MCF 10A (cell line): ENCODE data around the gene ESPN. TPM values are rescaled to one million over a fixed set of nuclear protein-coding genes. Genes with fewer than 3 reads are reported as not detected.

ENCODE experiments used
- BruUV-seq: library from RNA; stranded (reverse); fragments of 400-500 nt; replicated peaks from 2 replicates; lab custom pipeline; 2021; lab: Mats Ljungman, UMichigan
- CTCF ChIA-PET: fragments of 300-600 bp; sonication (Branson Sonifier 250); formaldehyde crosslinking; extraction: SDS; loops from one replicate; lab custom pipeline; 2021; ENCODE audit warnings: antibody characterized with exemption, inconsistent platforms; lab: Yijun Ruan, JAX
- POLR2A ChIA-PET: fragments of 300-600, 350-650 bp; sonication (Branson Sonifier 250); formaldehyde crosslinking; extraction: SDS; loops from one replicate; lab custom pipeline; 2020; ENCODE audit warnings: antibody characterized with exemption, inconsistent platforms; lab: Yijun Ruan, JAX
- DNase-seq: peaks from one replicate; pipeline ENCODE4 v3.0.0-alpha.2; 2018; ENCODE audit not compliant: unreplicated experiment
- H3K27ac Mint-ChIP-seq: one replicate; pipeline ENCODE4 v1.8.0; 2022; ENCODE audit warnings: mild to moderate bottlenecking, low read depth, mixed read lengths; ENCODE audit not compliant: unreplicated experiment
- H3K27me3 Mint-ChIP-seq: one replicate; pipeline ENCODE4 v1.8.0; 2022; ENCODE audit warnings: mixed read lengths; ENCODE audit not compliant: insufficient read depth, unreplicated experiment
- H3K36me3 Mint-ChIP-seq: one replicate; pipeline ENCODE4 v1.8.0; 2022; ENCODE audit warnings: mild to moderate bottlenecking, moderate library complexity, mixed read lengths; ENCODE audit not compliant: insufficient read depth, unreplicated experiment
- H3K4me1 Mint-ChIP-seq: one replicate; pipeline ENCODE4 v1.8.0; 2022; ENCODE audit warnings: mixed read lengths; ENCODE audit not compliant: insufficient read depth, unreplicated experiment
- H3K4me3 Mint-ChIP-seq: one replicate; pipeline ENCODE4 v1.8.0; 2022; ENCODE audit warnings: mild to moderate bottlenecking, moderate library complexity, mixed read lengths; ENCODE audit not compliant: unreplicated experiment
- H3K9me3 Mint-ChIP-seq: one replicate; pipeline ENCODE4 v1.8.0; 2022; ENCODE audit warnings: mixed read lengths; ENCODE audit not compliant: unreplicated experiment
- intact Hi-C: fragments of 100-400 bp; cut with micrococcal nuclease; formaldehyde crosslinking; loops from 2 replicates; pipeline ENCODE4 v1.14.1; 2022
- total RNA-seq: library from RNA; stranded (reverse); gene quantifications from 2 replicates; pipeline ENCODE4 v1.2.3, GENCODE V29; 2022
- TF ChIP-seq, protein P1 (sequence below): fragments of 200-600 bp; IDR thresholded peaks from one replicate; pipeline ENCODE4 v1.8.0; 2022; ENCODE audit warnings: antibody characterized with exemption, mild to moderate bottlenecking; ENCODE audit not compliant: unreplicated experiment

Gene ESPN
- total RNA-seq, 1 experiment from 2014 or later: 0.68 TPM

- peak overlapping the region; percentile 83 for H3K27ac Mint-ChIP-seq
- TF ChIP-seq, protein P1, sequence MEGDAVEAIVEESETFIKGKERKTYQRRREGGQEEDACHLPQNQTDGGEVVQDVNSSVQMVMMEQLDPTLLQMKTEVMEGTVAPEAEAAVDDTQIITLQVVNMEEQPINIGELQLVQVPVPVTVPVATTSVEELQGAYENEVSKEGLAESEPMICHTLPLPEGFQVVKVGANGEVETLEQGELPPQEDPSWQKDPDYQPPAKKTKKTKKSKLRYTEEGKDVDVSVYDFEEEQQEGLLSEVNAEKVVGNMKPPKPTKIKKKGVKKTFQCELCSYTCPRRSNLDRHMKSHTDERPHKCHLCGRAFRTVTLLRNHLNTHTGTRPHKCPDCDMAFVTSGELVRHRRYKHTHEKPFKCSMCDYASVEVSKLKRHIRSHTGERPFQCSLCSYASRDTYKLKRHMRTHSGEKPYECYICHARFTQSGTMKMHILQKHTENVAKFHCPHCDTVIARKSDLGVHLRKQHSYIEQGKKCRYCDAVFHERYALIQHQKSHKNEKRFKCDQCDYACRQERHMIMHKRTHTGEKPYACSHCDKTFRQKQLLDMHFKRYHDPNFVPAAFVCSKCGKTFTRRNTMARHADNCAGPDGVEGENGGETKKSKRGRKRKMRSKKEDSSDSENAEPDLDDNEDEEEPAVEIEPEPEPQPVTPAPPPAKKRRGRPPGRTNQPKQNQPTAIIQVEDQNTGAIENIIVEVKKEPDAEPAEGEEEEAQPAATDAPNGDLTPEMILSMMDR: no peak
- CTCF ChIA-PET: interaction anchor here (0.5 to 1.3 kb wide), 5 partner anchors 36 to 124 kb away, joined by 3 to 4 read pairs (median 3); partner anchors contain the start of gene THAP3
- H3K4me3 Mint-ChIP-seq: no peak overlapping the region
- H3K4me1 Mint-ChIP-seq: peaks cover 15% of the 10 kb centered on the region
- no peaks in the 10 kb centered on the region for H3K36me3 Mint-ChIP-seq
- no TSS peak for BruUV-seq
- POLR2A ChIA-PET: interaction anchor here (0.5 to 1.0 kb wide), 3 partner anchors 12 to 32 kb away, joined by 3 to 5 read pairs (median 3); no protein-coding TSS in a partner anchor
- DNase-seq: no peak
- H3K27me3 Mint-ChIP-seq: no peaks in the 10 kb centered on the region
- intact Hi-C loops: no loop called here
- H3K9me3 Mint-ChIP-seq: no peaks in the 10 kb centered on the region
Observed at GRCh38 chr1:6500544-6501278, 76.1 kb downstream of the ESPN start.

DNA sequence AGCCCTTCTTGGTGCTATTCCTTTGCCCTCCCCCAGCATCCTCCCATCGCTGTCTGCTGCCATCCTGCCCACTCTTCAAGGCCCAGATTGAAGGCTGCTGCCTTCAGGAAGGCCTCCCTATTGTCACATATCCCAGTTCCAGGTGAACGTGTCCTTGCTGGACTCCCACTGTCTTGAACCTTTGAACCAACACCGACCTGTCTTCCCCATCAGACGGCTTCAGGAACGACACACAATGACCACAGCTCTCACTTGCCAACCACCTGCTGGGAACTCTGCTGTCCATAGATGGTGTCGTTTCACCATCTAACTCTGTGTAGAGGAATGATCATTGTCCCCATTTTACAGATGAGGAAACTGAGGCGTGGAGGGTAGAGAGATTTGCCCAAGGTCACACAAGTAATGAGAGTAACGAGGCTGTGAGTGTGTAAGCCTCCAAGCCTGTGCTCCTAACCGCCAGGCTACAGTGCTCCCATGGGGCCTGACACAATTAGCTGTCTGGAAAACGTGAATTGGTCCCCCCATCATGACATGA lies 76.8 kb downstream of the ESPN start:
- TF ChIP-seq, protein P1: no peak
- DNase-seq: no peak
- BruUV-seq: no TSS peak
- Mint-ChIP-seq H3K27me3 (no peaks in the 10 kb centered on the region), H3K9me3 (no peaks in the 10 kb centered on the region), H3K36me3 (no peaks in the 10 kb centered on the region), H3K4me1 (peaks cover 12% of the 10 kb centered on the region), H3K4me3 (no peak overlapping the region), H3K27ac (peak overlapping the region; percentile 83)
- CTCF ChIA-PET: interaction anchor here (0.5 to 1.3 kb wide), 6 partner anchors 35 to 123 kb away, joined by 3 to 4 read pairs (median 3); partner anchors contain the start of gene THAP3
- POLR2A ChIA-PET: interaction anchor here (1.0 to 1.3 kb wide), 3 partner anchors 13 to 20 kb away, joined by 3 to 5 read pairs (median 4); no protein-coding TSS in a partner anchor
- intact Hi-C loops: no loop called here

DNA sequence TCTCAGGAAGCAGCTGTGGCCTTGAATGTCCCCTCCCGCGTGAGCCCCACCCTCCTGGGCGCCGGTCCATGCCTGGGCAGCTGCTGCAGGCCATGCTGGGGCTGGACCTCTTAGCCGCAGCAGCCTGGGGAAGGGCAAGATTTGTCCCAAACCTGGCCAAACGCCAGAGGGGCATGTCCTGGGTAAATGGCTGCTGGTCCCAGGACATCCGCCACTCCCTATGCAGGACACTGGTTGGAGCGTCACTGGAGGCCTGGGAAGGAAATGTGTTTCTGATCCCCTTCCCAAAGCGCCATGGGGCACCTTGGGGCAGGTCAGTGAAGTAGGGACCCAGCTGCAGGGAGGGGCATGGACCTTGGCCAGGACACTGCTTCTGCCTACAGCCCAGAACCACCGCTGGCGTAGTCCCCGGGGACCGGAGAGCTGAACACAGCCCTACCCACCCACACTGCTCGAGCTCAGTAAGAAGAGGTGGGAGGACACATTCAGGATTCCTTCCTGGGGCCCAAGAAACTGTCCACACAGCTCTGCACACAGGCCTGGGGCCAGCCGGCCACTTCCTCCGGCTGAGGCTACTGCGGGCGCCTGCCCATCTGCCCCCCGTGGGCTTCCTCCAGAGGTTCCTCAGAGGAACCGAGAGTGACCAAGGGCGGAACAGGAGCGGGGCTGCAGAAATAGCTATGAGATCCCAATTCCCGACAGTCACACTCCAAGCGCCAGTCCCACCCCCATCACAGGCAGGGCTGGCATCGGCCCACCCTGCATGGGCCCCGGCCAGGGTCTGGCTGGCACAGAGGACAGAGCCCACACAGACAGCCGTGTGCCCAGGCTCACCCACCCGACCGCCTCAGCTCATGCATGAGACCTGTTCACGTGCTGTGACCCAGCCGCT lies 77.7 kb downstream of the ESPN start:
- intact Hi-C loops: no loop called here
- BruUV-seq: no TSS peak
- CTCF ChIA-PET: interaction anchor here (0.5 to 1.3 kb wide), 7 partner anchors 8 to 59 kb away, joined by 3 read pairs; no protein-coding TSS in a partner anchor
- DNase-seq: no peak
- Mint-ChIP-seq H3K27me3 (no peaks in the 10 kb centered on the region), H3K9me3 (no peaks in the 10 kb centered on the region), H3K27ac (no peak overlapping the region), H3K4me3 (no peak overlapping the region), H3K36me3 (no peaks in the 10 kb centered on the region), H3K4me1 (peaks cover 12% of the 10 kb centered on the region)
- POLR2A ChIA-PET: interaction anchor here (1.3 kb wide), 1 partner anchor 19 kb away, joined by 4 read pairs; no protein-coding TSS in a partner anchor
- TF ChIP-seq, protein P1: no peak
